Measurements from ENCODE around the gene AMPH.

Gene AMPH

GRCh38 chr7:38637957-38638356, 6.8 kb upstream of the AMPH start:
- TF ChIP-seq TAF1 (IDR thresholded peaks at IDR 0.05; ENCODE audit: borderline replicate concordance, insufficient read depth, low read length): no peak
- no peak for TF ChIP-seq FOXP2 (optimal IDR thresholded peaks at IDR 0.05; ENCODE audit: borderline replicate concordance, extremely low read depth, extremely low read length, insufficient read depth)

- TF ChIP-seq TAF1 (IDR thresholded peaks at IDR 0.05; ENCODE audit: borderline replicate concordance, insufficient read depth, low read length) (no peak), POLR2AphosphoS5 (IDR thresholded peaks at IDR 0.05; ENCODE audit: low read depth, low read length) (no peak), SIN3A (IDR thresholded peaks at IDR 0.05; ENCODE audit: borderline replicate concordance, insufficient read depth, low read length) (no peak), FOXP2 (optimal IDR thresholded peaks at IDR 0.05; ENCODE audit: borderline replicate concordance, extremely low read depth, extremely low read length, insufficient read depth) (no peak), REST (IDR thresholded peaks at IDR 0.05; ENCODE audit: insufficient read depth in 1 of 2, low read depth in 2 of 2, low read length in 2 of 2) (no peak)
These were observed 1.2 kb upstream of the AMPH start for GRCh38 chr7:38632411-38632810.

GRCh38 chr7:38629651-38630510, 1.3 kb downstream of the AMPH start:
- no peak for TF ChIP-seq REST (IDR thresholded peaks at IDR 0.05; ENCODE audit: insufficient read depth in 1 of 2, low read depth in 2 of 2, low read length in 2 of 2)
- no peak for TF ChIP-seq SIN3A (IDR thresholded peaks at IDR 0.05; ENCODE audit: borderline replicate concordance, insufficient read depth, low read length)
- TF ChIP-seq TAF1 (IDR thresholded peaks at IDR 0.05; ENCODE audit: borderline replicate concordance, insufficient read depth, low read length): no peak
- TF ChIP-seq FOXP2 (optimal IDR thresholded peaks at IDR 0.05; ENCODE audit: borderline replicate concordance, extremely low read depth, extremely low read length, insufficient read depth): no peak
- no peak for TF ChIP-seq POLR2AphosphoS5 (IDR thresholded peaks at IDR 0.05; ENCODE audit: low read depth, low read length)

GRCh38 chr7:38628630-38629385, 2.4 kb downstream of the AMPH start:
- TF ChIP-seq POLR2AphosphoS5 (IDR thresholded peaks at IDR 0.05; ENCODE audit: low read depth, low read length) (no peak), TAF1 (IDR thresholded peaks at IDR 0.05; ENCODE audit: borderline replicate concordance, insufficient read depth, low read length) (no peak), FOXP2 (optimal IDR thresholded peaks at IDR 0.05; ENCODE audit: borderline replicate concordance, extremely low read depth, extremely low read length, insufficient read depth) (no peak), REST (IDR thresholded peaks at IDR 0.05; ENCODE audit: insufficient read depth in 1 of 2, low read depth in 2 of 2, low read length in 2 of 2) (no peak), SIN3A (IDR thresholded peaks at IDR 0.05; ENCODE audit: borderline replicate concordance, insufficient read depth, low read length) (no peak)

- no peak for TF ChIP-seq POLR2AphosphoS5 (IDR thresholded peaks at IDR 0.05; ENCODE audit: low read depth, low read length)
- TF ChIP-seq SIN3A (IDR thresholded peaks at IDR 0.05; ENCODE audit: borderline replicate concordance, insufficient read depth, low read length): no peak
- no peak for TF ChIP-seq TAF1 (IDR thresholded peaks at IDR 0.05; ENCODE audit: borderline replicate concordance, insufficient read depth, low read length)
- TF ChIP-seq REST (IDR thresholded peaks at IDR 0.05; ENCODE audit: insufficient read depth in 1 of 2, low read depth in 2 of 2, low read length in 2 of 2): no peak
- no peak for TF ChIP-seq FOXP2 (optimal IDR thresholded peaks at IDR 0.05; ENCODE audit: borderline replicate concordance, extremely low read depth, extremely low read length, insufficient read depth)
These were observed 5.3 kb downstream of the AMPH start for GRCh38 chr7:38625866-38626265.

Measured in PFSK-1 (cell line).